Activated CD8-positive, alpha-beta memory T cell treated with anti-CD3 and anti-CD28 coated beads, Interleukin-2, amount 50 U/mL, for 24 hours (primary cell): ENCODE results near the gene PWP1.
"Not testable (repeated sequence)": the region's sequence is repeated elsewhere in the genome, so short reads cannot be mapped to it uniquely, and the experiment has no call there.

Experiments
- DNase-seq: peaks from one replicate; pipeline ENCODE4 v3.0.0-alpha.2; 2020; ENCODE audit errors: extremely low read depth

Gene PWP1

GRCh38 chr12:107668320-107669098, 17.1 kb upstream of the PWP1 start:
- DNase-seq, result no peak

GRCh38 chr12:107669946-107670345, 15.7 kb upstream of the PWP1 start:
- DNase-seq, result no peak

- no peak for DNase-seq
Observed at GRCh38 chr12:107670999-107671643, 14.5 kb upstream of the PWP1 start.

- DNase-seq, result no peak
Observed at GRCh38 chr12:107677671-107678070, 7.9 kb upstream of the PWP1 start.

GRCh38 chr12:107679336-107679735, 6.3 kb upstream of the PWP1 start:
- DNase-seq, result no peak

GRCh38 chr12:107681455-107681835, 4.2 kb upstream of the PWP1 start:
- no peak for DNase-seq

GRCh38 chr12:107681836-107682820, 3.5 kb upstream of the PWP1 start:
- no peak for DNase-seq

- DNase-seq, result no peak
Observed at GRCh38 chr12:107684029-107684795, 1.4 kb upstream of the PWP1 start.

GRCh38 chr12:107684990-107685359, 624 bp upstream of the PWP1 start:
- DNase-seq, result no peak

- DNase-seq, result not testable (repeated sequence)
Observed at GRCh38 chr12:107695772-107696171, 10.2 kb downstream of the PWP1 start.

- no peak for DNase-seq
Observed at GRCh38 chr12:107702106-107702505, 16.5 kb downstream of the PWP1 start.

- DNase-seq, result no peak
Observed at GRCh38 chr12:107704041-107704440, 18.4 kb downstream of the PWP1 start.

GRCh38 chr12:107705522-107705921, 19.9 kb downstream of the PWP1 start:
- not testable (repeated sequence) for DNase-seq

- no peak for DNase-seq
Observed at GRCh38 chr12:107715780-107716179, 30.2 kb downstream of the PWP1 start.

- no peak for DNase-seq
Observed at GRCh38 chr12:107718606-107719005, 33.0 kb downstream of the PWP1 start.

GRCh38 chr12:107727327-107727726, 41.7 kb downstream of the PWP1 start:
- DNase-seq, result not testable (repeated sequence)

- DNase-seq, result not testable (repeated sequence)
Observed at GRCh38 chr12:107727742-107728141, 42.1 kb downstream of the PWP1 start.

GRCh38 chr12:107730618-107731341, 45.2 kb downstream of the PWP1 start:
- DNase-seq, result no peak

- no peak for DNase-seq
Observed at GRCh38 chr12:107731366-107731765, 45.8 kb downstream of the PWP1 start.

- no peak for DNase-seq
Observed at GRCh38 chr12:107732365-107732764, 46.8 kb downstream of the PWP1 start.

- no peak for DNase-seq
Observed at GRCh38 chr12:107734139-107734538, 48.5 kb downstream of the PWP1 start.
